GM19099 (cell line): Measurements from ENCODE around the gene LFNG.

ENCODE experiments used
- POLR2A ChIP-seq: IDR thresholded peaks from 3 replicates; pipeline ENCODE4 v1.6.1; 2011; ENCODE audit warnings: low read depth; ENCODE audit not compliant: insufficient read length; ENCODE audit errors: extremely low read depth

LFNG gene

GRCh38 chr7:2564970-2565540, 45.5 kb downstream of the LFNG start:
- TF ChIP-seq POLR2A = no peak

- no peak for TF ChIP-seq POLR2A
These were observed 46.8 kb downstream of the LFNG start for GRCh38 chr7:2566348-2566889.

- TF ChIP-seq POLR2A = no peak
These were observed 47.5 kb downstream of the LFNG start for GRCh38 chr7:2566890-2567678.

GRCh38 chr7:2567679-2568278, 48.2 kb downstream of the LFNG start:
- TF ChIP-seq POLR2A = no peak

- TF ChIP-seq POLR2A = no peak
These were observed 49.1 kb downstream of the LFNG start for GRCh38 chr7:2568521-2569223.

GRCh38 chr7:2569421-2569820, 49.8 kb downstream of the LFNG start:
- TF ChIP-seq POLR2A = no peak

- TF ChIP-seq POLR2A = no peak
These were observed 50.4 kb downstream of the LFNG start for GRCh38 chr7:2570021-2570420.

GRCh38 chr7:2571409-2571808, 51.8 kb downstream of the LFNG start:
- TF ChIP-seq POLR2A = no peak

- no peak for TF ChIP-seq POLR2A
These were observed 52.7 kb downstream of the LFNG start for GRCh38 chr7:2572101-2572842.

GRCh38 chr7:2573761-2574160, 54.2 kb downstream of the LFNG start:
- no peak for TF ChIP-seq POLR2A

- no peak for TF ChIP-seq POLR2A
These were observed 55.6 kb downstream of the LFNG start for GRCh38 chr7:2575046-2575732.

- TF ChIP-seq POLR2A = no peak
These were observed 56.3 kb downstream of the LFNG start for GRCh38 chr7:2575733-2576340.

- TF ChIP-seq POLR2A = no peak
These were observed 57.3 kb downstream of the LFNG start for GRCh38 chr7:2576742-2577491.
